Stimulated activated CD8-positive, alpha-beta memory T cell treated with anti-CD3 and anti-CD28 coated beads, Interleukin-15, amount 100 ng/mL, for 24 hours (primary cell): ENCODE data around the gene MALRD1.

Experiments
- DNase-seq: peaks from one replicate; pipeline ENCODE4 v3.0.0-alpha.2; 2020; ENCODE audit warnings: low read depth

The MALRD1 gene

GRCh38 chr10:19373988-19374387 lies 325.4 kb downstream of the MALRD1 start:
- no peak for DNase-seq

DNA sequence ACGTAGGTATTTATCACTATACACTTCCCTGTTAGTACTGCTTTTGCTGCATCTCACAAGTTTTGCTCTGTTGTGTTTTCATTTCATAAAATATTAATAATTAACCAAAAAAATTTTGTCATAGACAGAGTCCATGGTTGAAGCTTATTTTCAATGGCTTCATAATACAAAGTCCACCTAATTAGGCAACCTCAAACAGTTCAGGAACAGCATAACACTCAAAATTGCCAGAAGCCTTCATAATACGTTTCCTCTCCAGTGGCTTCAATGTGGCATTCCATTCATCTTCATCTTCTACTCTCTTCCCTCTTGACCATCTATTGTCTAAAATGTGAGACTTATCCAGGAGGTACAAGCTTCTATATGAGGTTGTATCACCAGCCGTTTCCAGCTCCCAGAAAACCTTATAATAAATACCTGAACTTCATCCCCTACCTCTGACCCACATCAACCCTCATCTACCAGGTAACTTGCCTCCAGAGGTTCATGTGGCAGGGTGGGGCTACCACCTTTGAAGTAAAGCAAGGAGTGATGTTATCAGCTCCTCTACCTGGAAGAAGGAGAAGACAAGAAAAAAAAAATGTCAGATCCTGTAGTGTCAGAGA lies 337.3 kb downstream of the MALRD1 start:
- no peak for DNase-seq

- no peak for DNase-seq
Observed at GRCh38 chr10:19408924-19409323, 360.3 kb downstream of the MALRD1 start.

- DNase-seq, result no peak
Observed at GRCh38 chr10:19411119-19411518, 362.5 kb downstream of the MALRD1 start.

DNA sequence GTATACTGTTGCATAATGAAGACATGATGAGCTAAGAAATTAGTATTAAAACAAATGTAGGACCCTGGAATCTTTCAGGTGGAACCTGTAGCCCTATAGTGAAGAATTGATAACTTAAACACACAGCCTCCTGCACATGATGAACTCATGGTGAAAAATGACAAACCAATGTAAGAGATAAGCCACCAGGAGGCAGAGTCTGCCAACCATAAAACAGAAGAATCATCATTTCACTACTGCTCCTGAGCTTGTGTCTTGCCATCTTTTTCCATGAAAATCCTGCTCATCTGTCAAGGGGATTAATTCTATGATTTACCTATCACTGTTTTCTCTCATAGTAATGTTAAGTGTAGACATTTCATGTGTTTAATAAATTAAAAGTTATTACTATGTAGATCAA lies 363.9 kb downstream of the MALRD1 start:
- no peak for DNase-seq

- DNase-seq, result no peak
Observed at GRCh38 chr10:19416164-19416563, 367.6 kb downstream of the MALRD1 start.

GRCh38 chr10:19417740-19418139 lies 369.1 kb downstream of the MALRD1 start:
- no peak for DNase-seq

DNA sequence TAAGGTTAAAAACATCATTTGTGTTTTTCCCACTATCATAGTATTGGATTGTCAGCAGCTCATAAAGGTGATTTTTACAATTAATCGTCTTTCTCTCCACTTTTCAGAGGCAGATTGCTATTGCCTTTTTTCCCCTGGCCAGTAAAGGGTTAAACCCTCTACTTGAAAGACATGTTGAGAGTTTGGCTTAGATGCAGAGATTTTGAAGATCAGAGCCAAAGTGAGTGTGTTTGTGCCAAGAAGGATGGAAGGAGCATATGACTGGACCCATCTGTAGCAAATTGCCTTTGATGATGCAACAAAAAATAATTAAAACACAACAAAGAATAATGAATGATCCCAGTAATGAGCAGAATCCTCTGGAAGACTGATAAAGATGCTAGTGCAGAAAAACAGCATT lies 373.1 kb downstream of the MALRD1 start:
- DNase-seq, result no peak

GRCh38 chr10:19426034-19426433 lies 377.4 kb downstream of the MALRD1 start:
- no peak for DNase-seq

- no peak for DNase-seq
Observed at GRCh38 chr10:19431622-19432351, 383.2 kb downstream of the MALRD1 start.

GRCh38 chr10:19449860-19450259 lies 401.3 kb downstream of the MALRD1 start:
- DNase-seq, result no peak

DNA sequence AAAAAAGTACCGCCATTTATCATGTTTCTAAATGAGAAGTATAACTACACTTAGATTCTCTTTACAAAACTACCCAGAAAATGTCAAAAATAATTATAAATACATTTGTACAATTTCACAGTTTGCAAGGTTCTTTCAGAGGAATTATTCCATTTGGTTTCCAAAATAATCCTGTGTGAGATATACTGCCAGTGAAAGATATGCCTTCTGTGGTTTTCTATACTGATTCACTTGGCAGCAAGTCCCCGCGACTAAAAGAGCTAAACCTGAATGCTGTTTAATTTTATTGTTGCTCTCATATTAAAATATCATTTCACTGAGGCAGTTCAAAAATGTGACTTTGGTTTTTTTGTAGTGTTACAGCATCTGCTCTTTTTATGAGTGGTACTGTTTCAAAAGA lies 402.8 kb downstream of the MALRD1 start:
- DNase-seq, result no peak

- no peak for DNase-seq
Observed at GRCh38 chr10:19451937-19452336, 403.3 kb downstream of the MALRD1 start.

DNA sequence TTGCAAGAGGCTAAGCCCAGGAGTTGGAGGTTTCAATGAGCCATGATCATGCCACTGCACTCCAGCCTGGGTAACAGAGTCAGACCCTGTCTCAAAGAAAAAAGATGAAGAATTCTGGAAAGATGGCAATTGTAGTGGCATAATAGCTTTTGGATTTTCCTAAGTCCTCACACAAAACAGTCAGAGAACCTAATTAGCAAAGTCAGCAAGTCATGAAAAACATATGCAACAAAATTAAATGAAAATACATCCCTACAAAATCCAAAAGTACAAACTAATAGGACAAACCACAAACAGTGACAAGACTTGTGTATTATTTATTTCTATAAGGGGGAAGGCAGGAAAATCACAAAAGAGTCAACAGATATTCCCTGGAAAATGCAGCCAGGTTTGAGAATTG lies 405.4 kb downstream of the MALRD1 start:
- no peak for DNase-seq

- no peak for DNase-seq
Observed at GRCh38 chr10:19461588-19461987, 413.0 kb downstream of the MALRD1 start.

DNA sequence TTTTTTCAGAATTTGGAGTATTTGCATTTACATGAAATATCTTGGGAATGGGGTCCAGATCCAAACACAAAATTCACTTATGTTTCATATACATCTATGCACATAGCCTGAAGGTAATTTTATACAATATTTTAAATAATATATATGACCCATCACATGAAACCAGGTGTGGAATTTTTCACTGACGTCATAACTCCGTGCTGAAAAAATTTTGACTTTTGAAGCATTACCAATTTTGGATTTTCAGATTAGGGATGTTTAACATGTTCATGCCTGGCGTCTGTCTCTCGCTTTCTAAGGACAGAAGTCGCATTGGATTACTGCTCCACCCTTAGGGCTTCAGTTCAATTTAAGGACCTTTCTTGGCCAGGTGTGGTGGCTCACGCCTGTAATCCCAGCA lies 418.1 kb downstream of the MALRD1 start:
- no peak for DNase-seq

DNA sequence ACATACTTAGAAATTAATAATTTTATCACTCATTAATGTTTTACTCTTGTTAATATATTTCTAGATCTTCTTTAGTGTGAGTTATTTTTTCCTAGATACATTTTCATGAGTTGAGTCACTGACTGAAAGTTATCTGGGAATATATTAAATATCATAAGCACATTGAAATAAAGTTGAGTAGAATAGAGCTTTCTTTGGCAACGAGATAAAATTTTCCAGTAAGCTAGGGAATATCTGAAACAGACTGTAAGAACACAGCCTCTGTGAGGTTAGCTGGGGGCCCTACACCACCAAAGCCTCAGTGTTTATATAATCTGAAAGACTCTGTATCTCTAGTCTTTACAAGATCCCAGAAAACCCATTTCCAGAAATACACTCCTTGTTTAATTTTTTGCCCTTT lies 419.8 kb downstream of the MALRD1 start:
- DNase-seq, result no peak

DNA sequence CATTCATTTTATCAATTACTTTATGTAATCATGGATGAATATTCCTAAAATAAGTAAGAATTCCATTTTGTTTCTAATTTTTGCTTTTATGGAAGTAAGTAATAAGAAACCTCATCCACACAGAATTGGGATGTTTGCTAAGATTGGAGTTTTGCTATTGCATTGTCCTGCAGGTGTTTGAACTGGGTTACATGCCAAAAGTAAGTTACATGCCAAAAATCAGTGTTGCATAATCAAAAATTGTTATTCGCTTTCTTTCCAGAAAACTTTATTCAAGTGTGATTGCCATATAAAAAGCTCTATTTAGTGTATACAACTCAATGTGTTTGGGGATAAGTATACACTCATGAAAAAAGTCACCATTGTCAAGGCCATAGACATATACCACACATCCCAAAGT lies 420.9 kb downstream of the MALRD1 start:
- DNase-seq, result no peak

- DNase-seq, result no peak
Observed at GRCh38 chr10:19479854-19480253, 431.3 kb downstream of the MALRD1 start.

DNA sequence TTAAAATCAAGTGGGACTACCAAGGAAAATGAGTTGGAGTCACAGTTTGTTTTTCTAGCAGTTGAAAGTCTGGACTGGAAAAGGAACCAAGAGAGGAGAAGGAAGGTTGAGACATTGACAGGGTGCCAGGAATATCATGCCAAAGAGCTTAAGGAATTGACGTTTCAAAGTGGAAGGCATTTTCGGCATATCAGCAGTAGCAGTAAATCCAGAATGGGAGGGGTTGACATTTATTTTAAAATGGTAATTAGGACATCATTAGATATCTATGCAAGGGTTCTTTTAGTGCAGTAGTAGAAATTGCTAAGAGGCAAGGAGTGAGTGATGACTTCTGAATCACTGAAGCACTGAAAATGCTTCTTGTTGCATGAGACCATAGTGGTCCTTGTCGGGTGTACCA lies 431.8 kb downstream of the MALRD1 start:
- DNase-seq, result no peak

- DNase-seq, result no peak
Observed at GRCh38 chr10:19483421-19483820, 434.8 kb downstream of the MALRD1 start.

DNA sequence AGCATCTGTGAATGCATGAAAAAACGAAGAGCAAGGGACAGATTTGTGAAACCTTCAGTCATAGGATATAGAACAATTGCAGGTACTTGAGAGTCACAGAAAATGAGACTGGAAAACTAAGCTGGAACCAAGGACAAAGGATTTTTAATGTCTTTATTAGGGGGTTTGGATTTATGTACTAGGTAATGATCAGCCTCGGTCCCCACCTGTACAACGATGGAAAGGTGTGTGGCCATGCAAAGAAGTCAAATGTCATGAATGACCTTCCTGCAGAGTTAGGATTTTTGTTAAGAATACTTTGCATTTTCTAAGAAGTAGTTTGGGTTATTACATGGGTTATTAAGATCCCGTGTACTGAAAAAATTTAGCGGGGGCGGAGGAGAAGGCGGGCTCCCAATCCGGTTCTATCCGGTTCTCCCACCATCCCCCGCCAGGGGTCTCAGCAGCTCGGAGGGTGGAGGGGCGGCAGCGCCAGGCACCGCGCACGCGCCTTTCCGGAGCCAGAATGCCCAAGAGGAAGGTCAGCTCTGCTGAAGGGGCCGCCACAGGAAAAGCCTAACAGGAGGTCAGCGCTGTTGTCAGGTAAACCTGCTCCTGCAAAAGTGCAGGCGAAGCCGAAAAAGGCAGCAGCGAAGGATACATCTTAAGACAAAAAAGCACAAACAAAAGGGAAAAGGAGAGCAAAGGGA lies 440.1 kb downstream of the MALRD1 start:
- no peak for DNase-seq

- DNase-seq, result no peak
Observed at GRCh38 chr10:19491166-19491565, 442.6 kb downstream of the MALRD1 start.
